Mucosa of descending colon (tissue), 3 donors: Measurements from ENCODE around the gene HSFX3. TPM values are rescaled to one million over a fixed set of nuclear protein-coding genes. Genes with fewer than 3 reads are reported as not detected.
A peak's percentile ranks its signal among the peaks of the same experiment; 100 is the strongest.
"Not testable (repeated sequence)": the region's sequence is repeated elsewhere in the genome, so short reads cannot be mapped to it uniquely, and the experiment has no call there.

ENCODE experiments used
- ATAC-seq: fragments of 200-7000 bp; cut with Tn5 transposase; one replicate; pipeline ENCODE4 v1.9.1; 2020; ENCODE audit warnings: mild to moderate bottlenecking, moderate library complexity
- DNase-seq, 3 donors: peaks; one replicate each; pipeline ENCODE4 v3.0.0-alpha.2; 2020
- H3K36me3 ChIP-seq: fragments of 200-600 bp; one replicate; pipeline ENCODE4 v1.8.0; 2021; ENCODE audit warnings: low read depth, mild to moderate bottlenecking
- H3K4me1 ChIP-seq: fragments of 200-600 bp; one replicate; pipeline ENCODE4 v1.8.0; 2021; ENCODE audit warnings: low read depth, mild to moderate bottlenecking
- H3K4me3 ChIP-seq: fragments of 200-600 bp; one replicate; pipeline ENCODE4 v1.8.0; 2021; ENCODE audit warnings: mild to moderate bottlenecking
- H3K9me3 ChIP-seq: fragments of 200-600 bp; one replicate; pipeline ENCODE4 v1.8.0; 2021; ENCODE audit warnings: mild to moderate bottlenecking
- intact Hi-C, 2 donors: fragments of 100-400 bp; cut with DNase I in 1 of 2; cut with micrococcal nuclease in 1 of 2; formaldehyde crosslinking; loops; one replicate each; pipeline versions ENCODE4 v1.11.0 to v1.11.1; 2022; cut with DNase I, micrococcal nuclease
- total RNA-seq, 3 donors: library from RNA; stranded (reverse); fragmentation: NEBNext Ultra II Directional in 2 of 3; extraction: Animal tissue kit (Norgen Biotek cat#: 25700) in 2 of 3; gene quantifications; one replicate each; pipeline versions ENCODE4 v1.2.1 to v1.2.4, GENCODE V29; 2021 to 2023
- TF ChIP-seq, protein P1 (sequence below): fragments of 200-600 bp; IDR thresholded peaks from one replicate; pipeline ENCODE4 v1.8.0; 2022; ENCODE audit warnings: antibody characterized with exemption, mild to moderate bottlenecking
- donor health status: DM: no; HTN: no; CAD: no; lungs with moderate emphysema.
- donor health status: DM: no; HTN: no; CAD: no.
- donor health status: DM: no; HTN: yes; CAD: no.

Gene HSFX3
- total RNA-seq, 3 donors from 2014 or later: not detected

DNA sequence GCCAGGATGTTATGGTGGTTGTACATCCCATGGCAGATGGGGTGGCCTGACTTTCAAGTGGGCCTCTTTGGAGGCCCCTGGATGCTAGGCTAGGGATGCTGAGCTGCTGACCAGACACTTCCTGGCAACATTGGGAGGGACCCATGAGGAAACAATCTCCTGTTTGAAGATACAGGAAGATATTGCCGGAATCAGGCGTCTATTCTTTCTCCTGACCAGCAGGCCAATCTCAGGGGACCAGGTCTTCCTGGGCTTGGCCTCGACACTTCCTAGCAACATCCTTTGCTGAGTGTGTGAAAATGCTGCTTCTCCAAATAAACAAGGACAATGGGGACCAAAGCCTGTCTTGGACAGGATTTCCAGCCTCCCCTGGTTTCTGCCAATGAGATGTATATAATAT is 1.9 kb downstream of the HSFX3 start:
- intact Hi-C loops, H3K4me3 ChIP-seq, H3K36me3 ChIP-seq, ATAC-seq, H3K4me1 ChIP-seq, H3K9me3 ChIP-seq, DNase-seq: not testable (repeated sequence)

DNA sequence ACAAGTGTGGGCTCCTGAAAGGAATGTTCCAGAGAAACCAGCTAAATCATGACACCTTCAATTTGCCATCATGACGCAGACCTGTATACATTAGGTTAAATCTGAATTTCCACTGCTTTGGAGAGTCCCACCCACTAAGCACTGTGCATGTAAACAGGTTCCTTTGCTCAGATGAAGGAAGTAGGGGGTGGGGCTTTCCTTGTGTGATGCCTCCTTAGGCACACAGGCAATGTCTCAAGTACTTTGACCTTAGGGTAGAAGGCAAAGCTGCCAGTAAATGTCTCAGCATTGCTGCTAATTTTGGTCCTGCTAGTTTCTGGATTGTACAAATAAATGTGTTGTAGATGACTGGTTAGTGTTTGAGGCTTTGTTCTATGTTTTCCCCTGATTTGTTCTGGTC is 2.8 kb downstream of the HSFX3 start:
- intact Hi-C loops, H3K36me3 ChIP-seq, H3K9me3 ChIP-seq, DNase-seq, H3K4me3 ChIP-seq, H3K4me1 ChIP-seq: not testable (repeated sequence)
- ATAC-seq: peak; percentile 83

DNA sequence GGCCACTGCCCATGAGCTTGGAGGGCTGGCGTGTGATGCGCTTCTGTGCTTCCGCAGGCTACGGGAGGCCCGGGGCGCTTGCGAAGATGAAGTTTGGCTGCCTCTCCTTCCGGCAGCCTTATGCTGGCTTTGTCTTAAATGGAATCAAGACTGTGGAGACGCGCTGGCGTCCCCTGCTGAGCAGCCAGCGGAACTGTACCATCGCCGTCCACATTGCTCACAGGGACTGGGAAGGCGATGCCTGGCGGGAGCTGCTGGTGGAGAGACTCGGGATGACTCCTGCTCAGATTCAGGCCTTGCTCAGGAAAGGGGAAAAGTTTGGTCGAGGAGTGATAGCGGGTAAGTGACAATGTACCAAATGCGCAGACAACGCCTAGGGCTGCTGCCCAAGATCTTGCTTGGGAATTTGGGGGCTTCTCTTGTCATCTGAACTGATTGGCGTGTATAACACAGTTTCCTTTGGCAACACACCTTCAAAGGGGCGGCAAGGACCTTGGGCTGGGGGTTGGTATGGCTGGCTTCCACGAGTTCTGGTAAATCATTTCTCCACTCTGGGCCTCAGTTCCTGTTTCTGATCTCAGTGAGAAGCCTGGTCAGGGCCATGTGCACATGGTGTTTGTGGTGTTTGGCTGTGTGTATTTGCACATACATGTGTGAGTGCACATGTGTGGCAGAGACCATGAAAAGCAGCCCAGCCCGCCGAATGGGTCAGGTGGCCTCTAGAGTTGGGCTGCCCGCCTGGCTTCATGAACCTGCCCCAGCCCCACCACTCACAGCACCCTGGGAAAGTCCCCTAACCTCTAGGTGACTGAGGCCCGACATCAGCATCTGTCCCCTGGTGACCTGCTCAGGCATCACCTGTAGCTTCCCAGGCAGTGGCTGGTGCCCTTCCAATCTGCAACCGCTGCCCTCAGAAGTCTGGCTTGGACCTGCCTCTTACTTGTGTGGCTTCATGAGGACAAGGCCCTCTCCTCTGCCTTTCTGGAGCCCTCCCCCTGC is 3.9 kb downstream of the HSFX3 start:
- H3K36me3 ChIP-seq: not testable (repeated sequence)

DNA sequence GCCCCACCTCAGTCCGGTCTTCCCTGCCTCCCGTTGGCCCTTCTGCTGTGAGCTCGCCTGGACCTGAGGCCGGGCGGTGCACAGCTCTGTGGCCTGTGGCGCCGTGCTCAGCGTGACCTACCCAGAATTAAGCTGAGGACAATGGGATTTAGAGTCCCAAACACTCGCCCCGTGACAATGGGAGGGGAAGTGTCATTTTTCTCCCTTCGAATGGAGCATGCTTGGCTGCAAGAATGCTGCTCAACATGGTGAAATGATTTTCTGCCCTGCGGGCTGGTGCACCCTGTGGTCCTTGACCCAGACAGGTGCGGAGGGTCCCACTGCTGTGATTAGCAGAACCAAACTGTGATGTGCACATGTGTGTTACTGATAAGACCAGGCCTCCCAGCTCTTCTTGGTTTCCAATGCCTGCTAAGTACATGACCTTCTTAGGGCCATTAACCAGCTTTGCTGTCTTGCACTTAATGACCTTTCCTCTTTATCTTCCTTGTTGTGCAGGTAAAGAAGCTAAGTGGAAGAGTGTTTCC is 8.1 kb downstream of the HSFX3 start:
- peak in 1 of 3 donors; percentile 11 for DNase-seq
- Histone ChIP-seq H3K9me3 (no peaks in the 10 kb centered on the region), H3K36me3 (no peaks in the 10 kb centered on the region), H3K4me1 (no peaks in the 10 kb centered on the region), H3K4me3 (peak overlapping the region; percentile 36)
- intact Hi-C loops: no loop called here
- ATAC-seq: no peak
- TF ChIP-seq, protein P1, sequence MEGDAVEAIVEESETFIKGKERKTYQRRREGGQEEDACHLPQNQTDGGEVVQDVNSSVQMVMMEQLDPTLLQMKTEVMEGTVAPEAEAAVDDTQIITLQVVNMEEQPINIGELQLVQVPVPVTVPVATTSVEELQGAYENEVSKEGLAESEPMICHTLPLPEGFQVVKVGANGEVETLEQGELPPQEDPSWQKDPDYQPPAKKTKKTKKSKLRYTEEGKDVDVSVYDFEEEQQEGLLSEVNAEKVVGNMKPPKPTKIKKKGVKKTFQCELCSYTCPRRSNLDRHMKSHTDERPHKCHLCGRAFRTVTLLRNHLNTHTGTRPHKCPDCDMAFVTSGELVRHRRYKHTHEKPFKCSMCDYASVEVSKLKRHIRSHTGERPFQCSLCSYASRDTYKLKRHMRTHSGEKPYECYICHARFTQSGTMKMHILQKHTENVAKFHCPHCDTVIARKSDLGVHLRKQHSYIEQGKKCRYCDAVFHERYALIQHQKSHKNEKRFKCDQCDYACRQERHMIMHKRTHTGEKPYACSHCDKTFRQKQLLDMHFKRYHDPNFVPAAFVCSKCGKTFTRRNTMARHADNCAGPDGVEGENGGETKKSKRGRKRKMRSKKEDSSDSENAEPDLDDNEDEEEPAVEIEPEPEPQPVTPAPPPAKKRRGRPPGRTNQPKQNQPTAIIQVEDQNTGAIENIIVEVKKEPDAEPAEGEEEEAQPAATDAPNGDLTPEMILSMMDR: no peak

More for the DNA sequence above, 3.9 kb downstream of the HSFX3 start:
- H3K4me1 ChIP-seq, H3K9me3 ChIP-seq, DNase-seq, ATAC-seq, intact Hi-C loops, H3K4me3 ChIP-seq: not testable (repeated sequence)

DNA sequence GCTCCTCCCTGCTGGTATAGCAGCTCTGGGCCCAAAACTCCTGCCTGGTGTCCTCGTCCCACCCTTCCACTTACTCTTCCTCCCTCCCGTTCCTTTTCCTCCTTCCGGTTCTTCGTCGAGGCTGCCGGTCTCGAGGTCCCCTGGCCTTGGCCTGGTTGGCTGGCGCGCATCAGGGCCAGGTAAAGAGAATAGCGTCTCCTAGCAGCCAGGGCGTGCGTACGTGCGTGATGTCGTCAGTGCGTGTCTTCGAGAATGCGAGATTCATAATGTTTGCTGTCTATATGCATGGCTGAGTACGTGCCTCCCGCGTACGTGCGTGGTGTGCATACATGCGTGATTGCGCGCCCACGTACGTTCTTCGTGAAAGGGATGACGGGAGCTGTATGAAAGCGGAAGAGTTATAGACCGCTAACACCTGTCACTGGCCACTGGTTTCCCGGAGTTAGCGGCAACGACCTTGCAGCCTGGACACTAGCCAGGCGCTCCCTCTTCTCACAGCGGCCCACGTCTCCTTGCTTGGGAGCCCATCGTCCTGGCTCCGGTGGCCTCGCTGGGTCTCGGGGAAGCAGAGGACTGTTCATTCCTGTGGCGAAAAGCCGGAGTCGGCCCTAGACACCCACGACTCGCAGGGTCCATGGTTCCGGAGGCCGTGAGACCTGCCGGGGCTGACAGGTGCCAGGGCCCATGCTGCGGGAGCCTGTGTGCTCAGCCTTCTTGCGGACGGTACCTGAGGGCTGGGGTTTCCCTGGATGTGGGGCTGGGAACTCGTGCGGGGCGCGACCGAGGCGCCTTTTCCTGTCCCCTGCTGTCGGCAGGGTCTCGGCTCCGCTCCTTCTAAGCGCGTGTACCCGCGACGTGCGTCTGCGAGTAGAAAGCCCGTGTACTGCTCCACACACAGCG is 8.9 kb downstream of the HSFX3 start, which contains the start of gene EOLA1:
EOLA1 (plus strand) TSS at position 392 of the 900 bp plus-strand sequence. CDS start 4,619 bp downstream, outside the sequence.
- peak; percentile 71 for ATAC-seq
- peak within 1 kb of the TSS; percentile 36 for H3K4me3 ChIP-seq
- no peaks in the 10 kb centered on the region for H3K36me3 ChIP-seq
- no peaks in the 10 kb centered on the region for H3K4me1 ChIP-seq
- no peaks in the 10 kb centered on the region for H3K9me3 ChIP-seq
- intact Hi-C loops: no loop called here
- DNase-seq: peak; percentile 88 to 96 (median 92)
- TF ChIP-seq, protein P1: no peak

DNA sequence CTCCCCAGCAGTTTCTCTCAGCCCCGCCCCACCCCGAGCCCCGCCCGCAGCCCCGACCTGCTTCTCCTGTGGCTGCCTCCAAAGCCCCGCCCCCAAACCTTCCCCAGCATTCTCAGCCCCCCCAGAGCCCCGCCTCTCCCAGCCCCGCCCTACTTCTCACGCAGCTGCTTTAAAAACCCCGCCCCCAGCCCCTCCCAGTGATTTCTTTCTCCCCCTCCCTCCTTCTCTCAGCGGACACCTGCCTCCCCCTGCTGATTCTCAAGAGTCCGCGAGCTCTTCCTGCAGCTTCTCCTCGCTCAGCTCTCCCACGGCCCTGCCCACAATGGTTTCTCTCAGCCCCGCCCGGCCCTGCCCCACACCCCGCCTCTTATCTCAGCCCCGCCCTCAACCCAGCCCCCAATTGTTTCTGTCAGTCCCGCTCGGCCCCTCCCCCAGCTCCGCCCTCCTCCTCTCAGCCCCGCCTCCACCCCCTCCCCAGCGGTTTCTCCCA is 9.5 kb downstream of the HSFX3 start:
- no peaks in the 10 kb centered on the region for H3K4me1 ChIP-seq
- TF ChIP-seq, protein P1: no peak
- ATAC-seq (peak; percentile 76), DNase-seq (peak; percentile 90 to 96 (median 95))
- intact Hi-C loops: no loop called here
- no peaks in the 10 kb centered on the region for H3K36me3 ChIP-seq
- peak overlapping the region; percentile 36 for H3K4me3 ChIP-seq
- H3K9me3 ChIP-seq: no peaks in the 10 kb centered on the region
